Measurements from ENCODE around the gene LRRIQ4. TPM values are rescaled to one million over a fixed set of nuclear protein-coding genes. Genes with fewer than 3 reads are reported as not detected.

Gene LRRIQ4
- total RNA-seq, 1 experiment from 2014 or later = not detected

DNA sequence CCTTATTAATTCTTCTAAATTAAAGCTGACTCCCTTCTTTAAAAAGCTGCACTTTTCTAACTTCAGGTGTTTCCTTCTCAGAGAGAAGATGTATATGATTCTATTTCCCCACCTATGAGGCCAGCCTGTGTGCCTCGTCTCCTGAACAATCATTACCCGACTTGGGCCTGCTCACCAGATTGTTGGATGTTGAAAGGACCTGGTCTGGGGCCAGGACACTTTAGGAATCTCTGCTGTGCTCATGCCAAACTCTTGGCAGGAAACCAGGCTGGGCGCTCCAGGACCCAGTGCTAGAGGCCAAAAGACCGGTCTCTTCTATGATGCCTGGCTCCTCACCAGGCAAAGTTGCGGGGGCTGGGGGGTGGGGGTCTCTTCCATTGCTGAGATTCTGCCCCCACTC is 74.0 kb downstream of the LRRIQ4 start:
- H3K4me1 Mint-ChIP-seq (ENCODE audit: low read depth, unreplicated experiment) = no peaks in the 10 kb centered on the region
- ChIA-PET POLR2A (no interaction called here), CTCF (no interaction called here)
- TF ChIP-seq, protein P1, sequence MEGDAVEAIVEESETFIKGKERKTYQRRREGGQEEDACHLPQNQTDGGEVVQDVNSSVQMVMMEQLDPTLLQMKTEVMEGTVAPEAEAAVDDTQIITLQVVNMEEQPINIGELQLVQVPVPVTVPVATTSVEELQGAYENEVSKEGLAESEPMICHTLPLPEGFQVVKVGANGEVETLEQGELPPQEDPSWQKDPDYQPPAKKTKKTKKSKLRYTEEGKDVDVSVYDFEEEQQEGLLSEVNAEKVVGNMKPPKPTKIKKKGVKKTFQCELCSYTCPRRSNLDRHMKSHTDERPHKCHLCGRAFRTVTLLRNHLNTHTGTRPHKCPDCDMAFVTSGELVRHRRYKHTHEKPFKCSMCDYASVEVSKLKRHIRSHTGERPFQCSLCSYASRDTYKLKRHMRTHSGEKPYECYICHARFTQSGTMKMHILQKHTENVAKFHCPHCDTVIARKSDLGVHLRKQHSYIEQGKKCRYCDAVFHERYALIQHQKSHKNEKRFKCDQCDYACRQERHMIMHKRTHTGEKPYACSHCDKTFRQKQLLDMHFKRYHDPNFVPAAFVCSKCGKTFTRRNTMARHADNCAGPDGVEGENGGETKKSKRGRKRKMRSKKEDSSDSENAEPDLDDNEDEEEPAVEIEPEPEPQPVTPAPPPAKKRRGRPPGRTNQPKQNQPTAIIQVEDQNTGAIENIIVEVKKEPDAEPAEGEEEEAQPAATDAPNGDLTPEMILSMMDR (IDR thresholded peaks at IDR 0.05; ENCODE audit: insufficient read depth in 1 of 2, low read depth in 1 of 2, low read length in 1 of 2, severe bottlenecking in 1 of 2, unreplicated experiment in 1 of 2) = no peak
- no peaks in the 10 kb centered on the region for H3K36me3 ChIP-seq (ENCODE audit: control insufficient read depth, insufficient read depth, low read length)
- BruUV-seq (replicated peaks) = no TSS peak
- no peaks in the 10 kb centered on the region for H3K9me3 Mint-ChIP-seq (ENCODE audit: unreplicated experiment)
- H3K4me1 ChIP-seq = no peaks in the 10 kb centered on the region
- no peaks in the 10 kb centered on the region for H3K9me3 ChIP-seq
- intact Hi-C loops (cut with micrococcal nuclease; ENCODE audit: unreplicated experiment) = no loop called here
- no peak for DNase-seq
- H3K27ac Mint-ChIP-seq (ENCODE audit: unreplicated experiment) = no peak overlapping the region
- peaks cover 4% of the 10 kb centered on the region for H3K27me3 Mint-ChIP-seq (ENCODE audit: insufficient read depth, unreplicated experiment)
- no peaks in the 10 kb centered on the region for H3K27me3 ChIP-seq (replicated peaks; ENCODE audit: control insufficient read depth, insufficient read depth, low read length)
- no peak overlapping the region for H3K4me3 ChIP-seq (ENCODE audit: low read depth, low read length)
- H3K36me3 Mint-ChIP-seq (ENCODE audit: insufficient read depth, unreplicated experiment) = no peaks in the 10 kb centered on the region
- no peak overlapping the region for H3K4me3 Mint-ChIP-seq (ENCODE audit: unreplicated experiment)

Other genes starting within 250 kb of the LRRIQ4 start
- 27.0 and 27.6 TPM in 2 replicates for gene MECOM, start 149.2 kb upstream of the LRRIQ4 start, total RNA-seq (2022)
- 17.1 and 19.0 TPM in 2 replicates for gene TERC, start 47.8 kb upstream of the LRRIQ4 start, total RNA-seq (2022)
- gene ACTRT3, start 43.3 kb upstream of the LRRIQ4 start, total RNA-seq (2022) = not detected in 2 replicates
- 9.8 and 10.6 TPM in 2 replicates for gene MYNN, start 39.5 kb upstream of the LRRIQ4 start, total RNA-seq (2022)
- gene LRRC34, start within 50 bp of the LRRIQ4 start, total RNA-seq (2022) = not detected in 2 replicates
- gene LRRC31, start 57.1 kb downstream of the LRRIQ4 start, total RNA-seq (2022) = 0.64 and 0.70 TPM in 2 replicates
- gene SAMD7, start 98.7 kb downstream of the LRRIQ4 start, total RNA-seq (2022) = not detected in 2 replicates
- gene SEC62, start 153.9 kb downstream of the LRRIQ4 start, total RNA-seq (2022) = 60.3 and 74.7 TPM in 2 replicates
- 14.8 and 16.1 TPM in 2 replicates for gene GPR160, start 225.1 kb downstream of the LRRIQ4 start, total RNA-seq (2022)

All from Caco-2 (cell line).